A549 (cell line): Measurements from ENCODE around the gene MKNK2. TPM values are rescaled to one million over a fixed set of nuclear protein-coding genes. Genes with fewer than 3 reads are reported as not detected.

ENCODE experiments used
- ATAC-seq, 2 experiments: fragments of 200-7000 bp in 1 of 2; fragments of >200 bp in 1 of 2; cut with Nextera tagmentation in 1 of 2; cut with Tn5 transposase in 1 of 2; 3 replicates each; pipeline versions ENCODE4 v1.8.0 to v1.9.1; 2018 to 2020; ENCODE audit warnings: mild to moderate bottlenecking in 1 of 2, moderate library complexity in 1 of 2
- CTCF ChIA-PET: fragments of 300-600 bp; sonication (Branson Sonifier 250); formaldehyde crosslinking; extraction: SDS; loops from one replicate; lab custom pipeline; 2021; ENCODE audit warnings: antibody characterized with exemption, inconsistent platforms; lab: Yijun Ruan, JAX
- POLR2A ChIA-PET: fragments of 350-600 bp; formaldehyde crosslinking; extraction: SDS; loops from one replicate; lab custom pipeline; 2021; ENCODE audit warnings: antibody characterized with exemption, inconsistent platforms; lab: Yijun Ruan, JAX
- DNase-seq, 2 experiments: peaks; one replicate each; pipeline versions ENCODE4 v3.0.0 to v3.0.0-alpha.2; 2011 to 2016; ENCODE audit warnings: low read depth in 1 of 2, low spot score in 1 of 2
- FAIRE-seq: peaks from 2 replicates; lab custom pipeline; 2011; peaks lifted over from hg19 to GRCh38; lab: Jason Lieb, UNC
- H3K27ac ChIP-seq, 2 experiments: fragments of >200 bp; sonication (Bioruptor Twin); formaldehyde crosslinking; 3 replicates each; pipeline ENCODE4 v1.5.1; 2016 to 2017
- H3K4me1 ChIP-seq: fragments of >200 bp; sonication (Bioruptor Twin); formaldehyde crosslinking; 3 replicates; pipeline ENCODE4 v1.6.1; 2016
- H3K4me2 ChIP-seq: fragments of >200 bp; sonication (Bioruptor Twin); formaldehyde crosslinking; 3 replicates; pipeline ENCODE4 v1.6.1; 2016
- H3K4me3 ChIP-seq: fragments of >200 bp; sonication (Bioruptor Twin); formaldehyde crosslinking; 3 replicates; pipeline ENCODE4 v1.5.1; 2016
- H3K9me3 ChIP-seq: fragments of >200 bp; sonication (Bioruptor Twin); formaldehyde crosslinking; 3 replicates; pipeline ENCODE4 v1.6.1; 2016
- BHLHE40 ChIP-seq: IDR thresholded peaks from 2 replicates; pipeline ENCODE4 v1.6.1; 2012; ENCODE audit warnings: low read depth, low read length, inconsistent platforms
- E2F6 ChIP-seq: IDR thresholded peaks from 2 replicates; pipeline ENCODE4 v1.6.1; 2012; ENCODE audit warnings: low read depth, borderline replicate concordance
- EHMT2 ChIP-seq: fragments of 200-600 bp; sonication (generic); IDR thresholded peaks from 2 replicates; pipeline ENCODE4 v1.6.1; 2016; ENCODE audit warnings: antibody characterized with exemption, low read depth, mild to moderate bottlenecking, moderate library complexity
- FOSL2 ChIP-seq, 2 experiments: fragments of 450-650 bp in 1 of 2; fragments of >200 bp in 1 of 2; sonication (Bioruptor Twin) in 1 of 2; formaldehyde crosslinking; IDR thresholded peaks; 2 replicates each; pipeline versions ENCODE4 v1.5.0 to v1.6.1; 2016 to 2020; ENCODE audit warnings: mild to moderate bottlenecking in 1 of 2, moderate library complexity in 1 of 2
- FOXS1 ChIP-seq: fragments of 250-450 bp; sonication (Bioruptor Pico); IDR thresholded peaks from 2 replicates; pipeline ENCODE4 v1.5.0; 2020; ENCODE audit warnings: mild to moderate bottlenecking, moderate library complexity
- HOXB5 ChIP-seq: fragments of 250-450 bp; sonication (Bioruptor Pico); IDR thresholded peaks from 2 replicates; pipeline ENCODE4 v1.5.0; 2020; ENCODE audit warnings: mild to moderate bottlenecking, moderate library complexity
- KDM1A ChIP-seq: fragments of 200-600 bp; sonication (generic); IDR thresholded peaks from 2 replicates; pipeline ENCODE4 v1.6.1; 2016; ENCODE audit warnings: low read depth, mild to moderate bottlenecking
- NPAS2 ChIP-seq: fragments of 250-450 bp; sonication (Bioruptor Pico); IDR thresholded peaks from 2 replicates; pipeline ENCODE4 v1.8.0; 2022; ENCODE audit warnings: mild to moderate bottlenecking, moderate library complexity, borderline replicate concordance
- PBX3 ChIP-seq: IDR thresholded peaks from 2 replicates; pipeline ENCODE4 v1.6.1; 2012
- PHF8 ChIP-seq: fragments of 200-600 bp; sonication (generic); IDR thresholded peaks from 2 replicates; pipeline ENCODE4 v1.6.1; 2016; ENCODE audit warnings: low read depth, mild to moderate bottlenecking, antibody characterized with exemption, moderate library complexity, borderline replicate concordance
- RAD21 ChIP-seq, 2 experiments: fragments of >200 bp in 1 of 2; sonication (Bioruptor Twin) in 1 of 2; formaldehyde crosslinking in 1 of 2; IDR thresholded peaks in 1 of 2; conservative IDR thresholded peaks in 1 of 2; 2 replicates in 1 of 2; 3 replicates in 1 of 2; pipeline ENCODE4 v1.6.1; 2012 to 2018; ENCODE audit warnings: inconsistent platforms in 1 of 2
- RCOR1 ChIP-seq: fragments of 150-350 bp; IDR thresholded peaks from 2 replicates; pipeline ENCODE4 v1.6.1; 2014; ENCODE audit warnings: antibody characterized with exemption, low read length, low read depth
- RFX5 ChIP-seq: fragments of 450-650 bp; IDR thresholded peaks from 2 replicates; pipeline ENCODE4 v1.7.1; 2014; ENCODE audit warnings: antibody characterized with exemption, mild to moderate bottlenecking, moderate library complexity
- SMC3 ChIP-seq: fragments of >200 bp; sonication (Bioruptor Twin); formaldehyde crosslinking; IDR thresholded peaks from 3 replicates; pipeline ENCODE4 v1.6.1; 2018; ENCODE audit warnings: inconsistent platforms
- SREBF2 ChIP-seq: fragments of 450-650 bp; IDR thresholded peaks from 2 replicates; pipeline ENCODE4 v1.6.1; 2014; ENCODE audit warnings: mild to moderate bottlenecking, moderate library complexity
- TP53 ChIP-seq: fragments of 250-450 bp; sonication (Bioruptor Pico); IDR thresholded peaks from 2 replicates; pipeline ENCODE4 v1.5.0; 2021; ENCODE audit warnings: mild to moderate bottlenecking, moderate library complexity
- ZFP36 ChIP-seq: fragments of 450-650 bp; IDR thresholded peaks from 2 replicates; pipeline ENCODE4 v1.6.1; 2014; ENCODE audit warnings: borderline replicate concordance; ENCODE audit not compliant: partially characterized antibody
- ZNF302 ChIP-seq: fragments of 250-450 bp; sonication (Bioruptor Pico); IDR thresholded peaks from 2 replicates; pipeline ENCODE4 v1.9.0; 2021; ENCODE audit warnings: inconsistent platforms, mild to moderate bottlenecking, moderate library complexity
- WGBS: methylation state at CpG from one replicate; pipeline ENCODE4 v1.1.6; 2017; ENCODE audit errors: missing lambda C conversion rate; 5-methylcytosine and 5-hydroxymethylcytosine counted together
- polyA plus RNA-seq, 4 experiments: library from polyadenylated mRNA; depleted of rRNA in 3 of 4; stranded (reverse); fragments of >200 nt; fragmentation: RNase III in 1 of 4; extraction: RNeasy Plus Mini Kit Qiagen cat#74134 plus additional on column Dnase treatment in 1 of 4; gene quantifications; 2 replicates in 3 of 4; 3 replicates in 1 of 4; pipeline ENCODE4 v1.2.3, GENCODE V29; 2011 to 2017
- TF ChIP-seq, protein P1 (sequence below): fragments of 150-350 bp; IDR thresholded peaks from 2 replicates; pipeline ENCODE4 v1.6.1; 2014; ENCODE audit warnings: low read depth, mild to moderate bottlenecking, low read length
- TF ChIP-seq, protein P2 (sequence below): fragments of 450-650 bp; IDR thresholded peaks from 2 replicates; pipeline ENCODE4 v1.6.1; 2014; ENCODE audit warnings: antibody characterized with exemption
- TF ChIP-seq, protein P3 (sequence below): fragments of >200 bp; sonication (Bioruptor Twin); formaldehyde crosslinking; IDR thresholded peaks from 3 replicates; pipeline ENCODE4 v1.5.1; 2016

MKNK2 gene
- polyA plus RNA-seq, 2 of the 4 experiments (the other 2 are of a cell fraction), result 48.3 to 56.7 TPM

DNA sequence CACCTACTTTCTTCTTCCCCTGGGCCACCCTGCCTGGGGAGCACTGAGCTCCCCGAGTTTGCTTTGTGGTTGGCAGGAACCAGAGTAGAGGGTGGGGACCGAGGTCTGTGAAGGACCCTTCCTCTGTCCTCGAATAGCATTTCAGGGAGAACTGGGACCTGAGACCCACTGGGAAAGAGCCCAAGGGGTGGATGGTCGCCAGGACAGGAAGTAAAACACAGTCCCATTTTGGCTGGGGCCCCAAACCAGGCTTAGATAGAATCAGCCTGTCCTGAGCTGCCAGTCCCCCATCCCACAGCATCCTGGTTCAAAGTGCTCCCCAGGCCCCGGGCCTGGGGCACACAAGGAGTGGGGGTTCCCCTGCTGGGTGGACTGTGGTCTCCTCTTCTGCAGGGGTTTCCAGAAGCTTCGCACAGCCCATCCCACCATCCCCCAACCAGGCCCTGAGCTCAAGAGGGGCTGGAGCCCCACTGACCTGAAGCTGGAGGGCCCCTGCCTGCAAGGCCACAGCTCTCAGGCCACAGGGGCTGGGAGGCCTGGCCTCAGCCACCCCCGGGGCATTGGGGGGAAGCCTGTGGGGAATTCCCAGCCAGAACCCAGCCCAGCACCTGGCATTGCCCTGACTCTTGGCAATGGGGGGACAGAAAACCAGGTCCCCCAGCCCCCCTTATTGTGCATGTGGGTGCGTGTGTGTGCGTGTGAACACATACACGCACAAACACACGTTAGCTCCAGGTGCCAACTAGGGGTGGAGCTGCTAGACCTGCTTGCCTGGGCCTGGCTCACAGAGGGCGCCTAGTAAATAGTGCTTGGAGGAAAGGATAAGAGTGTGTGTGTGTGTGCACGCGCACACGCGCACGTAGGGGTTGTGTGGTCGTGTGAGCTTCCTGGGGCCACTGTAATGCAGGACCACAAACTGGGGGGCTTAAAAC lies 995 bp upstream of the MKNK2 start:
- FAIRE-seq (no peak), DNase-seq (no peak), ATAC-seq (no peak)
- TF ChIP-seq PBX3 (no peak), PHF8 (no peak), KDM1A (peak; percentile 15; the same call in 1 of the 2 replicates)
- Histone ChIP-seq H3K4me2 (peak overlapping the region; percentile 85), H3K4me1 (peaks cover 59% of the 10 kb centered on the region), H3K27ac (peak overlapping the region; percentile 93 to 100), H3K9me3 (no peaks in the 10 kb centered on the region), H3K4me3 (peak overlapping the region; percentile 99)
- 80% methylated on average over 14 of the region's 18 CpGs for WGBS
- ChIA-PET CTCF (interaction anchor here (0.6 to 3.3 kb wide), 8 partner anchors 8 to 122 kb away, joined by 3 to 10 read pairs (median 4); no protein-coding TSS in a partner anchor), POLR2A (interaction anchor here (0.6 to 1.1 kb wide), 3 partner anchors 9 to 20 kb away, joined by 3 to 12 read pairs (median 5); no protein-coding TSS in a partner anchor)

DNA sequence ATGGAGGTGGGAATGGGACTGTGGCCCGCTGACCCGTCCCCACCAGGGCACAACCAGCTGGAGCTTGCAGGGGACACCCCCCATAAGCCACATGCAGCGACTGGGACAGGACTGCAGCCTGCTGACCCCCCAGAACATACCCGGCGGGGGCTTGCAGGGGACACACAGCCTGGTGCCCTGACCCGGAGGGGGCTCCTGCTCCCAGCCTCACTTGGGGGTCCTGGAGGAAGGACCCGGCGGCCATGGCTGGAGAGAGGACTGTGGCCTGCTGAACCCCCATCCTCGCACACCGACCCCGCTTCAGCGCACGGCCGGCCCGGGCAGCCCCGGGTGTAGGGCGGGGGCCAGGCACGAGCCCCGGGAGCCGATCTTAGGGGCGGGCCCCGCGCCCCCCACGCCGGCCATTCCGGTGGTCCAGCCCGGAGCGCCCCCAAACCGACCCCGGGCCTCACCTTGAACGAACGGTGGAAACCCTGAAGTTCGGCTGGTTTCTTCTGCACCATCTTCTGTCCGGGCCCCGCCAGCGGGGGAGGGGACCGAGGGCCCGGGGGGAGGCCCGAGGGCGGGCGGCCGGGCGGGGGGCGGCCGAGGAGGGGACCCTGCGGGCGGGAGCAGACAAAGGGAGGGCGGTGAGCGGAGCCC lies 574 bp downstream of the MKNK2 start:
- DNase-seq (no peak), ATAC-seq (peak in 1 of 2 experiments; percentile 6; a peak in 3 of 6 replicates), FAIRE-seq (no peak)
- WGBS, result no CpG with 5 or more reads among the region's 49 CpGs
- Histone ChIP-seq H3K27ac (peak overlapping the region; percentile 95 to 100), H3K4me2 (peak overlapping the region; percentile 85), H3K9me3 (no peaks in the 10 kb centered on the region), H3K4me1 (peaks cover 61% of the 10 kb centered on the region), H3K4me3 (peak overlapping the region; percentile 99)
- TF ChIP-seq NPAS2 (CRISPR knock-in tag) (no peak), PBX3 (no peak), E2F6 (no peak), RAD21 (conservative IDR thresholded peaks at IDR 0.05 in 1 of 2, IDR thresholded peaks at IDR 0.05 in 1 of 2) (no peak; a peak in 1 of 5 replicates), SREBF2 (no peak), KDM1A (no peak), BHLHE40 (no peak), RFX5 (no peak), HOXB5 (CRISPR knock-in tag) (no peak), EHMT2 (no peak), SMC3 (no peak), TP53 (CRISPR knock-in tag) (no peak), ZFP36 (no peak), FOXS1 (CRISPR knock-in tag) (no peak), FOSL2 (IDR thresholded peaks at IDR 0.05) (no peak), FOSL2 (CRISPR knock-in tag; IDR thresholded peaks at IDR 0.05) (no peak), RCOR1 (no peak), ZNF302 (CRISPR knock-in tag) (no peak)
- TF ChIP-seq, protein P1, sequence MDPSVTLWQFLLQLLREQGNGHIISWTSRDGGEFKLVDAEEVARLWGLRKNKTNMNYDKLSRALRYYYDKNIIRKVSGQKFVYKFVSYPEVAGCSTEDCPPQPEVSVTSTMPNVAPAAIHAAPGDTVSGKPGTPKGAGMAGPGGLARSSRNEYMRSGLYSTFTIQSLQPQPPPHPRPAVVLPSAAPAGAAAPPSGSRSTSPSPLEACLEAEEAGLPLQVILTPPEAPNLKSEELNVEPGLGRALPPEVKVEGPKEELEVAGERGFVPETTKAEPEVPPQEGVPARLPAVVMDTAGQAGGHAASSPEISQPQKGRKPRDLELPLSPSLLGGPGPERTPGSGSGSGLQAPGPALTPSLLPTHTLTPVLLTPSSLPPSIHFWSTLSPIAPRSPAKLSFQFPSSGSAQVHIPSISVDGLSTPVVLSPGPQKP, result no peak
- TF ChIP-seq, protein P2, sequence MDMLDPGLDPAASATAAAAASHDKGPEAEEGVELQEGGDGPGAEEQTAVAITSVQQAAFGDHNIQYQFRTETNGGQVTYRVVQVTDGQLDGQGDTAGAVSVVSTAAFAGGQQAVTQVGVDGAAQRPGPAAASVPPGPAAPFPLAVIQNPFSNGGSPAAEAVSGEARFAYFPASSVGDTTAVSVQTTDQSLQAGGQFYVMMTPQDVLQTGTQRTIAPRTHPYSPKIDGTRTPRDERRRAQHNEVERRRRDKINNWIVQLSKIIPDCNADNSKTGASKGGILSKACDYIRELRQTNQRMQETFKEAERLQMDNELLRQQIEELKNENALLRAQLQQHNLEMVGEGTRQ, result no peak
- TF ChIP-seq, protein P3, sequence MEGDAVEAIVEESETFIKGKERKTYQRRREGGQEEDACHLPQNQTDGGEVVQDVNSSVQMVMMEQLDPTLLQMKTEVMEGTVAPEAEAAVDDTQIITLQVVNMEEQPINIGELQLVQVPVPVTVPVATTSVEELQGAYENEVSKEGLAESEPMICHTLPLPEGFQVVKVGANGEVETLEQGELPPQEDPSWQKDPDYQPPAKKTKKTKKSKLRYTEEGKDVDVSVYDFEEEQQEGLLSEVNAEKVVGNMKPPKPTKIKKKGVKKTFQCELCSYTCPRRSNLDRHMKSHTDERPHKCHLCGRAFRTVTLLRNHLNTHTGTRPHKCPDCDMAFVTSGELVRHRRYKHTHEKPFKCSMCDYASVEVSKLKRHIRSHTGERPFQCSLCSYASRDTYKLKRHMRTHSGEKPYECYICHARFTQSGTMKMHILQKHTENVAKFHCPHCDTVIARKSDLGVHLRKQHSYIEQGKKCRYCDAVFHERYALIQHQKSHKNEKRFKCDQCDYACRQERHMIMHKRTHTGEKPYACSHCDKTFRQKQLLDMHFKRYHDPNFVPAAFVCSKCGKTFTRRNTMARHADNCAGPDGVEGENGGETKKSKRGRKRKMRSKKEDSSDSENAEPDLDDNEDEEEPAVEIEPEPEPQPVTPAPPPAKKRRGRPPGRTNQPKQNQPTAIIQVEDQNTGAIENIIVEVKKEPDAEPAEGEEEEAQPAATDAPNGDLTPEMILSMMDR, result no peak
- ChIA-PET POLR2A (no interaction called here), CTCF (interaction anchor here (1.8 kb wide), 1 partner anchor 31 kb away, joined by 7 read pairs; no protein-coding TSS in a partner anchor)
